GM19035 (cell line): ENCODE results near the gene DGCR6.
"Not testable (repeated sequence)": the region's sequence is repeated elsewhere in the genome, so short reads cannot be mapped to it uniquely, and the experiment has no call there.

Source experiments
- ATAC-seq: cut with Tn5 transposase; IDR thresholded peaks from one replicate; pipeline ENCODE4 v1.9.1; 2021; ENCODE audit not compliant: unreplicated experiment

DGCR6 gene

GRCh38 chr22:18905540-18906409 lies at the start of gene DGCR6:
Gene DGCR6, plus strand, starts transcription at chr22:18906320. Its CDS starts 55 bp downstream, at chr22:18906375.
- peak; percentile 85 for ATAC-seq

GRCh38 chr22:18859314-18859713 lies 46.8 kb upstream of the DGCR6 start:
- ATAC-seq, result not testable (repeated sequence)

- not testable (repeated sequence) for ATAC-seq
Observed at GRCh38 chr22:18881260-18881659, 24.9 kb upstream of the DGCR6 start.

GRCh38 chr22:18884465-18884864 lies 21.7 kb upstream of the DGCR6 start:
- not testable (repeated sequence) for ATAC-seq

- ATAC-seq, result no peak
Observed at GRCh38 chr22:18888115-18888514, 18.0 kb upstream of the DGCR6 start.

GRCh38 chr22:18890510-18891192 lies 15.5 kb upstream of the DGCR6 start:
- peak; percentile 71 for ATAC-seq

GRCh38 chr22:18893775-18894174 lies 12.3 kb upstream of the DGCR6 start:
- not testable (repeated sequence) for ATAC-seq

GRCh38 chr22:18896037-18896657 lies 10.0 kb upstream of the DGCR6 start:
- not testable (repeated sequence) for ATAC-seq

GRCh38 chr22:18906410-18906745 lies 258 bp downstream of the DGCR6 start:
- ATAC-seq, result peak; percentile 41

- peak; percentile 20 for ATAC-seq
Observed at GRCh38 chr22:18906896-18907295, 776 bp downstream of the DGCR6 start.

- no peak for ATAC-seq
Observed at GRCh38 chr22:18909556-18909955, 3.4 kb downstream of the DGCR6 start.

- not testable (repeated sequence) for ATAC-seq
Observed at GRCh38 chr22:18911535-18911934, 5.4 kb downstream of the DGCR6 start.

- not testable (repeated sequence) for ATAC-seq
Observed at GRCh38 chr22:18912264-18912946, 6.3 kb downstream of the DGCR6 start.

- ATAC-seq, result not testable (repeated sequence)
Observed at GRCh38 chr22:18914558-18914957, 8.4 kb downstream of the DGCR6 start.

- ATAC-seq, result not testable (repeated sequence)
Observed at GRCh38 chr22:18915550-18915949, 9.4 kb downstream of the DGCR6 start.

GRCh38 chr22:18917818-18918217 lies 11.7 kb downstream of the DGCR6 start:
- not testable (repeated sequence) for ATAC-seq

- ATAC-seq, result not testable (repeated sequence)
Observed at GRCh38 chr22:18920257-18920902, 14.3 kb downstream of the DGCR6 start.

- no peak for ATAC-seq
Observed at GRCh38 chr22:18925368-18926064, 19.4 kb downstream of the DGCR6 start.

- ATAC-seq, result no peak
Observed at GRCh38 chr22:18927020-18927419, 20.9 kb downstream of the DGCR6 start.

- no peak for ATAC-seq
Observed at GRCh38 chr22:18927573-18927972, 21.5 kb downstream of the DGCR6 start.
